Measurements from ENCODE around the gene RFTN1.
"Not testable (repeated sequence)": the region's sequence is repeated elsewhere in the genome, so short reads cannot be mapped to it uniquely, and the experiment has no call there.

The RFTN1 gene

GRCh38 chr3:16319723-16320122, 193.8 kb downstream of the RFTN1 start:
- no peak overlapping the region for H3K9ac ChIP-seq (ENCODE audit: low read depth, low read length)
- peaks cover 10% of the 10 kb centered on the region for H3K36me3 ChIP-seq (ENCODE audit: control insufficient read depth, insufficient read depth, low read length)

GRCh38 chr3:16319307-16319706, 194.2 kb downstream of the RFTN1 start:
- Histone ChIP-seq H3K36me3 (ENCODE audit: control insufficient read depth, insufficient read depth, low read length) (peaks cover 10% of the 10 kb centered on the region), H3K4me3 (ENCODE audit: low read depth, low read length) (no peak overlapping the region), H3K27me3 (ENCODE audit: control insufficient read depth, insufficient read depth, low read length) (no peaks in the 10 kb centered on the region), H3K4me1 (ENCODE audit: control insufficient read depth, insufficient read depth, low read length) (no peaks in the 10 kb centered on the region), H3K9ac (ENCODE audit: low read depth, low read length) (no peak overlapping the region), H3K9me3 (ENCODE audit: control insufficient read depth, insufficient read depth, low read length) (no peaks in the 10 kb centered on the region)

More at GRCh38 chr3:16319723-16320122, 193.8 kb downstream of the RFTN1 start:
- Histone ChIP-seq H3K4me3 (ENCODE audit: low read depth, low read length) (no peak overlapping the region), H3K9me3 (ENCODE audit: control insufficient read depth, insufficient read depth, low read length) (no peaks in the 10 kb centered on the region), H3K4me1 (ENCODE audit: control insufficient read depth, insufficient read depth, low read length) (no peaks in the 10 kb centered on the region), H3K27me3 (ENCODE audit: control insufficient read depth, insufficient read depth, low read length) (no peaks in the 10 kb centered on the region)

- no peaks in the 10 kb centered on the region for H3K9me3 ChIP-seq (ENCODE audit: control insufficient read depth, insufficient read depth, low read length)
- H3K27me3 ChIP-seq (ENCODE audit: control insufficient read depth, insufficient read depth, low read length), result no peaks in the 10 kb centered on the region
- H3K9ac ChIP-seq (ENCODE audit: low read depth, low read length), result no peak overlapping the region
- H3K4me1 ChIP-seq (ENCODE audit: control insufficient read depth, insufficient read depth, low read length), result no peaks in the 10 kb centered on the region
- peaks cover 10% of the 10 kb centered on the region for H3K36me3 ChIP-seq (ENCODE audit: control insufficient read depth, insufficient read depth, low read length)
- no peak overlapping the region for H3K4me3 ChIP-seq (ENCODE audit: low read depth, low read length)
These were observed 195.3 kb downstream of the RFTN1 start for GRCh38 chr3:16318176-16318575.

GRCh38 chr3:16317561-16317945, 195.9 kb downstream of the RFTN1 start:
- Histone ChIP-seq H3K4me3 (ENCODE audit: low read depth, low read length) (no peak overlapping the region), H3K4me1 (ENCODE audit: control insufficient read depth, insufficient read depth, low read length) (no peaks in the 10 kb centered on the region), H3K9me3 (ENCODE audit: control insufficient read depth, insufficient read depth, low read length) (no peaks in the 10 kb centered on the region), H3K9ac (ENCODE audit: low read depth, low read length) (no peak overlapping the region), H3K36me3 (ENCODE audit: control insufficient read depth, insufficient read depth, low read length) (peaks cover 9% of the 10 kb centered on the region), H3K27me3 (ENCODE audit: control insufficient read depth, insufficient read depth, low read length) (no peaks in the 10 kb centered on the region)

GRCh38 chr3:16316847-16317560, 196.5 kb downstream of the RFTN1 start:
- Histone ChIP-seq H3K27me3 (ENCODE audit: control insufficient read depth, insufficient read depth, low read length) (no peaks in the 10 kb centered on the region), H3K4me3 (ENCODE audit: low read depth, low read length) (no peak overlapping the region), H3K9ac (ENCODE audit: low read depth, low read length) (no peak overlapping the region), H3K36me3 (ENCODE audit: control insufficient read depth, insufficient read depth, low read length) (peaks cover 4% of the 10 kb centered on the region), H3K4me1 (ENCODE audit: control insufficient read depth, insufficient read depth, low read length) (no peaks in the 10 kb centered on the region), H3K9me3 (ENCODE audit: control insufficient read depth, insufficient read depth, low read length) (no peaks in the 10 kb centered on the region)

- Histone ChIP-seq H3K27me3 (ENCODE audit: control insufficient read depth, insufficient read depth, low read length) (no peaks in the 10 kb centered on the region), H3K4me1 (ENCODE audit: control insufficient read depth, insufficient read depth, low read length) (no peaks in the 10 kb centered on the region), H3K9ac (ENCODE audit: low read depth, low read length) (no peak overlapping the region), H3K4me3 (ENCODE audit: low read depth, low read length) (no peak overlapping the region), H3K9me3 (ENCODE audit: control insufficient read depth, insufficient read depth, low read length) (no peaks in the 10 kb centered on the region), H3K36me3 (ENCODE audit: control insufficient read depth, insufficient read depth, low read length) (no peaks in the 10 kb centered on the region)
These were observed 197.1 kb downstream of the RFTN1 start for GRCh38 chr3:16316396-16316795.

GRCh38 chr3:16315623-16316022, 197.9 kb downstream of the RFTN1 start:
- Histone ChIP-seq H3K9ac (ENCODE audit: low read depth, low read length) (no peak overlapping the region), H3K36me3 (ENCODE audit: control insufficient read depth, insufficient read depth, low read length) (no peaks in the 10 kb centered on the region), H3K4me1 (ENCODE audit: control insufficient read depth, insufficient read depth, low read length) (no peaks in the 10 kb centered on the region), H3K27me3 (ENCODE audit: control insufficient read depth, insufficient read depth, low read length) (no peaks in the 10 kb centered on the region), H3K4me3 (ENCODE audit: low read depth, low read length) (no peak overlapping the region), H3K9me3 (ENCODE audit: control insufficient read depth, insufficient read depth, low read length) (no peaks in the 10 kb centered on the region)

GRCh38 chr3:16313886-16314645, 199.4 kb downstream of the RFTN1 start:
- no peaks in the 10 kb centered on the region for H3K4me1 ChIP-seq (ENCODE audit: control insufficient read depth, insufficient read depth, low read length)
- H3K9me3 ChIP-seq (ENCODE audit: control insufficient read depth, insufficient read depth, low read length), result no peaks in the 10 kb centered on the region
- H3K4me3 ChIP-seq (ENCODE audit: low read depth, low read length), result no peak overlapping the region
- H3K36me3 ChIP-seq (ENCODE audit: control insufficient read depth, insufficient read depth, low read length), result no peaks in the 10 kb centered on the region
- no peak overlapping the region for H3K9ac ChIP-seq (ENCODE audit: low read depth, low read length)
- H3K27me3 ChIP-seq (ENCODE audit: control insufficient read depth, insufficient read depth, low read length), result no peaks in the 10 kb centered on the region

GRCh38 chr3:16311960-16312451, 201.5 kb downstream of the RFTN1 start:
- Histone ChIP-seq H3K36me3 (ENCODE audit: control insufficient read depth, insufficient read depth, low read length) (no peaks in the 10 kb centered on the region), H3K4me3 (ENCODE audit: low read depth, low read length) (no peak overlapping the region), H3K9ac (ENCODE audit: low read depth, low read length) (no peak overlapping the region), H3K9me3 (ENCODE audit: control insufficient read depth, insufficient read depth, low read length) (no peaks in the 10 kb centered on the region), H3K27me3 (ENCODE audit: control insufficient read depth, insufficient read depth, low read length) (no peaks in the 10 kb centered on the region), H3K4me1 (ENCODE audit: control insufficient read depth, insufficient read depth, low read length) (no peaks in the 10 kb centered on the region)

GRCh38 chr3:16310486-16310885, 203.0 kb downstream of the RFTN1 start:
- not testable (repeated sequence) for H3K9me3 ChIP-seq (ENCODE audit: control insufficient read depth, insufficient read depth, low read length); H3K4me3 ChIP-seq (ENCODE audit: low read depth, low read length); H3K27me3 ChIP-seq (ENCODE audit: control insufficient read depth, insufficient read depth, low read length); H3K36me3 ChIP-seq (ENCODE audit: control insufficient read depth, insufficient read depth, low read length); H3K9ac ChIP-seq (ENCODE audit: low read depth, low read length); H3K4me1 ChIP-seq (ENCODE audit: control insufficient read depth, insufficient read depth, low read length)

GRCh38 chr3:16309558-16309957, 203.9 kb downstream of the RFTN1 start:
- H3K4me3 ChIP-seq (ENCODE audit: low read depth, low read length), result no peak overlapping the region
- no peaks in the 10 kb centered on the region for H3K9me3 ChIP-seq (ENCODE audit: control insufficient read depth, insufficient read depth, low read length)
- no peaks in the 10 kb centered on the region for H3K4me1 ChIP-seq (ENCODE audit: control insufficient read depth, insufficient read depth, low read length)
- H3K36me3 ChIP-seq (ENCODE audit: control insufficient read depth, insufficient read depth, low read length), result peaks cover 4% of the 10 kb centered on the region
- H3K27me3 ChIP-seq (ENCODE audit: control insufficient read depth, insufficient read depth, low read length), result no peaks in the 10 kb centered on the region
- H3K9ac ChIP-seq (ENCODE audit: low read depth, low read length), result no peak overlapping the region

GRCh38 chr3:16308727-16309126, 204.8 kb downstream of the RFTN1 start:
- peaks cover 4% of the 10 kb centered on the region for H3K36me3 ChIP-seq (ENCODE audit: control insufficient read depth, insufficient read depth, low read length)
- H3K27me3 ChIP-seq (ENCODE audit: control insufficient read depth, insufficient read depth, low read length), result no peaks in the 10 kb centered on the region
- H3K4me3 ChIP-seq (ENCODE audit: low read depth, low read length), result no peak overlapping the region
- H3K4me1 ChIP-seq (ENCODE audit: control insufficient read depth, insufficient read depth, low read length), result no peaks in the 10 kb centered on the region
- no peaks in the 10 kb centered on the region for H3K9me3 ChIP-seq (ENCODE audit: control insufficient read depth, insufficient read depth, low read length)
- H3K9ac ChIP-seq (ENCODE audit: low read depth, low read length), result no peak overlapping the region

Data from iPS-15b (cell line).